GM13976 (cell line): ENCODE results near the gene SYTL2.

Source experiments
- DNase-seq: peaks from one replicate; pipeline ENCODE4 v3.0.0; 2012; ENCODE audit warnings: low spot score
- CTCF ChIP-seq: IDR thresholded peaks from 2 replicates; pipeline ENCODE4 v1.5.1; 2012; ENCODE audit warnings: borderline replicate concordance, mild to moderate bottlenecking; ENCODE audit not compliant: insufficient read depth; ENCODE audit errors: extremely low read depth, missing control alignments, control extremely low read depth
- in situ Hi-C: fragments of 300-500 bp; cut with MboI; formaldehyde crosslinking; loops from one replicate; pipeline ENCODE4 v1.12.0; 2022; ENCODE audit warnings: low sequenced_read_pairs, mixed read lengths, inconsistent platforms; ENCODE audit not compliant: unreplicated experiment

The SYTL2 gene

GRCh38 chr11:85725510-85726258 lies 85.3 kb downstream of the SYTL2 start:
- no peak for DNase-seq
- in situ Hi-C loops: no loop called here
- TF ChIP-seq CTCF: no peak

- no peak for DNase-seq
- TF ChIP-seq CTCF: no peak
- in situ Hi-C loops: no loop called here
These were observed 86.0 kb downstream of the SYTL2 start for GRCh38 chr11:85724748-85725465.

- in situ Hi-C loops: no loop called here
- no peak for DNase-seq
- TF ChIP-seq CTCF: no peak
These were observed 87.9 kb downstream of the SYTL2 start for GRCh38 chr11:85723088-85723487.

GRCh38 chr11:85721191-85721590 lies 89.8 kb downstream of the SYTL2 start:
- no peak for DNase-seq
- TF ChIP-seq CTCF: no peak
- in situ Hi-C loops: no loop called here

DNA sequence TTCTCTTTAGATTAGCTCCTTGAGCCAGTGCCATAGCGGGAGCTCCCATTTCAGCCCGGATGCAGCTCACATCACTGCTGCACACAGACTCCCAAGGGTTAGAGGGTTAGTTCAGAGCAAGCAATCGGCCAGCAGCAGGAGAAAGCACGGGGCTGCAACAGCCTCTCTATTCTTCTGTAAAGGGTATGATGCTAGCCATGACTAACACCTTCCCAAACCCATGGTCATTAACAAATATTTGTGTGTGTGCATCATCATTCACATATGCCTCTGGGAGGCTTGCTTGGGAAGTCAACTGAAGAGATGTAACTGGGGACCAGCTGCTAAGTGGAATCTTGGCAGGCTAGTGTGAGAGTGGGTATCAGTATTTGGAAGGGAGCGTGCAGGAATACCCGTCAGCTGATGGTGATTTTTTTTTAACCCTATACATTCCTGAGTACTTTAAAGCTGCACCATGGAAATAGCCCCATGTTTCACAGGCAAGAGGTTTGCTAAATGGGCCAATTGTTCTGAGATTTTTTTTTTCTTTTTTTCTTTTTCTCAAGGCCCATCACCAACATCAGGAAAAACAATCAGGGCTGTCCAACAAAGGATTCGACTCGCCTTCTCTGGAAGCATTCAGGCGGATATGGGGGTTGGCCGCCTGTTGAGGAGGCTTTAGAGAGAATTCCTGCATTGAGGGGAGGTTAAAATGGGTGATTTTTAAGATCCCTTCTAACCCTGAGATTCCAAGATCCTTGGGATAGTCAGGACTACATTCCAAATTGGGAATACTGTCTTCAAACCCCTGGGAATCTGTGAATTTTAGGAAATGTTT lies 91.7 kb downstream of the SYTL2 start:
- in situ Hi-C loops: no loop called here
- no peak for TF ChIP-seq CTCF
- DNase-seq: no peak

DNA sequence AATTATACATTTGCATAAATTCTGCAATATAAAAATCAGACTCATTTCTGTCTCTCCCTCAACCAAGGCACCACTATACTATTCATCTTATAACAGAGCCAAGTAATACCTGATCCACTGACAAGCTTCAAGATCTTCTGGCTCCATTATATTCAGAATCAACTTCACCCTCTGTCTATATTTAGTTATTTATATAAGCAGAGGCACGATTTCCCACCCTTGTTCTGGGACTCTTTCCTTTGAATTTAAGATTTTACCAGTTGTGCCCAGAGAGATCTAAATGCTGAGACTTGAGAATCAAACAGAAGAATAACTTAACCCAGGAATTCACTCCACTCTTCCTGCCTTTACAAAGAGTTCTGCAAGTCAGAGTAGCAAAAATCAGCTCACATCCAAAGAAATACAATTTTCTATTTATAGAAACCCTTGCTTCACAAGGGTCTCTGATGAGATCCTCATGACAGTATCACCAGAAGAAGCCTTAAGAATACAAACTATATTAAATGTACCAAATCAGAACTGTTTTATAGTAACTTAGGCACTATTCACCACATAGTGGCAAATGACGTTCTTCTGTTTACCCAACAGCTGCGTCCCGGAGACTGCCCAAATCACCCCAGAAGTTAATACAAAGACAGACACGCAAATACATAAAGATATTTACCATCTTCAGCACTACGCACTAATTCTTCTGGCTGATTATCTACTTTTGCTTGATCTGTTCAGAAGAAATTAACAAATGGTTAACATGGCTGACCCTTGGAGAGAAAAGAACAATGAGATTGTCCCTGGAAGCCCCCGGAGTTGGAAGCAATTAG lies 92.6 kb downstream of the SYTL2 start:
- in situ Hi-C loops: no loop called here
- no peak for DNase-seq
- TF ChIP-seq CTCF: no peak
